Astrocyte (in vitro differentiated cells and primary cell): ENCODE data around the gene KCNH2.

Experiments used
- EZH2 ChIP-seq: IDR thresholded peaks from 2 replicates; pipeline ENCODE4 v1.6.1; 2012; ENCODE audit warnings: mild to moderate bottlenecking, low read length, inconsistent platforms; ENCODE audit not compliant: insufficient read depth
- TF ChIP-seq, protein P1 (sequence below): IDR thresholded peaks from 2 replicates; pipeline ENCODE4 v1.5.1; 2011; ENCODE audit warnings: low read depth, mild to moderate bottlenecking, inconsistent platforms, low read length, moderate library complexity; ENCODE audit not compliant: insufficient read depth

DNA sequence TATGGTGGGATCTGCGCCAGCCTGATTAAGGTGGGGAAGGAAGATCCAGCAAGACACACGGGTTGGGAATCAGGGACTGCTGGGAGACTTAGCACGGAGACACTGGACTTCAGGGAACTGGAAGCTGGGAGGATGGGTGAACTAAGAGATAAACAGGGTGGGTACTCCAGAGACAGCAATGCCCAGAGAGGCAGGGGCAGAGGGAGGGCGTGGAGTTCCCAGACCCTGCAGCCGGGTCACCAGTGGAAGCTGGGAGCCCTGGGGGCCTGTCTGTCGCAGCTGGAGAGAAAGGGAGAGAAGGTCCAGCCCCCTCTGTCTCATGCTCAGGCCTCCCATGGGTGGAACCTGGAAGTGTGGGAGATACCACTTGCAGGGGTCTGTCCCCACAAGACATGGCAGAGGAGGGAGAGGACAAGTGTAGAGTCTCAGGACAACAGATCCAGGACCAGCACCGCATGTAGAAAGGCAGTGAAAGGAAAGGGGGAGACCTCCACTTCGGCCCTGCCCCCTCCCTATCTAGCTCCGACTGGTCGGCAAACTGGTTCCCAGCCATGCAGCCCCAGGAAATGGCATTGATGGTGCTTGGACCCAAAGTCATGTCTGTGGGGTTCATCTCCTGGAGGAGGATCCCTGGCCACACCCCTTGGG lies 81.4 kb downstream of the KCNH2 start:
- TF ChIP-seq, protein P1, sequence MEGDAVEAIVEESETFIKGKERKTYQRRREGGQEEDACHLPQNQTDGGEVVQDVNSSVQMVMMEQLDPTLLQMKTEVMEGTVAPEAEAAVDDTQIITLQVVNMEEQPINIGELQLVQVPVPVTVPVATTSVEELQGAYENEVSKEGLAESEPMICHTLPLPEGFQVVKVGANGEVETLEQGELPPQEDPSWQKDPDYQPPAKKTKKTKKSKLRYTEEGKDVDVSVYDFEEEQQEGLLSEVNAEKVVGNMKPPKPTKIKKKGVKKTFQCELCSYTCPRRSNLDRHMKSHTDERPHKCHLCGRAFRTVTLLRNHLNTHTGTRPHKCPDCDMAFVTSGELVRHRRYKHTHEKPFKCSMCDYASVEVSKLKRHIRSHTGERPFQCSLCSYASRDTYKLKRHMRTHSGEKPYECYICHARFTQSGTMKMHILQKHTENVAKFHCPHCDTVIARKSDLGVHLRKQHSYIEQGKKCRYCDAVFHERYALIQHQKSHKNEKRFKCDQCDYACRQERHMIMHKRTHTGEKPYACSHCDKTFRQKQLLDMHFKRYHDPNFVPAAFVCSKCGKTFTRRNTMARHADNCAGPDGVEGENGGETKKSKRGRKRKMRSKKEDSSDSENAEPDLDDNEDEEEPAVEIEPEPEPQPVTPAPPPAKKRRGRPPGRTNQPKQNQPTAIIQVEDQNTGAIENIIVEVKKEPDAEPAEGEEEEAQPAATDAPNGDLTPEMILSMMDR = no peak
- no peak for TF ChIP-seq EZH2
